GM18498 (cell line): Measurements from ENCODE around the gene CNKSR3.
A peak's percentile ranks its signal among the peaks of the same experiment; 100 is the strongest.
"Not testable (repeated sequence)": the region's sequence is repeated elsewhere in the genome, so short reads cannot be mapped to it uniquely, and the experiment has no call there.

Experiments
- ATAC-seq: cut with Tn5 transposase; IDR thresholded peaks from one replicate; pipeline ENCODE4 v1.9.1; 2021; ENCODE audit warnings: mild to moderate bottlenecking, moderate library complexity; ENCODE audit not compliant: unreplicated experiment

CNKSR3 gene

GRCh38 chr6:154510144-154510905 is at the start of gene CNKSR3:
TSS of gene CNKSR3 (minus strand) at chr6:154510685. CDS start at chr6:154510114, 571 bp downstream.
- ATAC-seq, result peak; percentile 84

GRCh38 chr6:154558984-154559383 is 48.5 kb upstream of the CNKSR3 start:
- no peak for ATAC-seq

GRCh38 chr6:154558513-154558912 is 48.0 kb upstream of the CNKSR3 start:
- no peak for ATAC-seq

GRCh38 chr6:154555073-154555677 is 44.7 kb upstream of the CNKSR3 start:
- ATAC-seq, result no peak

- ATAC-seq, result no peak
Measured at GRCh38 chr6:154554491-154554890, 44.0 kb upstream of the CNKSR3 start.

DNA sequence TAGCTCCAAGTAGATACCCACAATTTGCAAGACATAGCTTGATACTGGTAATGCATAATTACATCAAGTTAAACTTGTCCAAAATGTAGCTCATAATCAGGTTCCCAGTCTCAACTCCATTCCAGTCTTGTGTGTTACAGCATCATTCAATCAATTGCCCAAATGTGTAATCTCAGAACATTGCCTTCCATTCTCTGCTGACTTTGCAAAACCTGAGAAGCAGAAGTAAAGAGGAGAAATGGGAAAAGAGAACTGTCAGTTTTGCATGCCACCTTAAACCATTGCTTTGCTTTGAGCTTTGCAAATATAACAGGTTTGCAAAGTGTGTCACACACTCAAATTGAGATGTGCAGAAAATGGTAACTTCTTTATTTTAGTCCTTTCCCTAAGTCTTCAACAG is 40.3 kb upstream of the CNKSR3 start:
- no peak for ATAC-seq

DNA sequence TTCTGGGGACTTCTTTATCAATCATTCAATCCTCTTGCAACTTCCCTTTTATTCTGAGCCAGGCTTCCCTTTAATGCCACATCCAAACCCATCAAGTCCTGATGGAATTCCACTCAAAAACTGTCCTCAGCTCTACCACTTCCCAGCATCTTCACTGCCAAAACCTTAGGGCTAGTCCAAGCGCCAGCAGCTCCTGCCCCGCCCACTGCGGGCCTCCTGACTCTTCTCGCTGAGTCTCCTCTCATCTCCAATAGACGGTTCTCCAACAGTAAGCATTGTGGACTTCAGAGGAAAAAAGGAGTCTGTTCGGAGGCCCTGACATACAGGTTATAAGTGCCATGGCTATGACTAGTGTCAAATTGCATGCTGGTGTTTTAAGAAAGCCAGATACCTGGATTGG is 38.7 kb upstream of the CNKSR3 start:
- ATAC-seq, result no peak

- no peak for ATAC-seq
Measured at GRCh38 chr6:154548130-154548830, 37.8 kb upstream of the CNKSR3 start.

DNA sequence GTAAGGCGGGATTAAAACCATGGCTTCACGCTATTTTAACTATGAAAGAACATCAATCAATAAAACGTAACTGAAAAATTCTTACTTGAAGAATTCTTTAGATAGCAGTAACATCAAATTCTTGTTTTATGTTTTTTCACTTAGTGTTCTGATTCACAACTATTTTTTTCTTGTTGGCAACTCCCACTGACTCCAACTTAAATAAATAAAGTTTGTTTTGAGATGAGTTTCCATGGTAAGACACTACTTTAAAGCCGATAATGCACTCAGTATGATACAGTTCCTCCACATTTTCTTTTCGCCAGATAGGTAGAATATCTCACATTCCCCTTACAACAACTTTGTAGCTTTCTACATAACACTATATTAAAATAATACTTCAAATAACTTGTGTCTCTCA is 33.1 kb upstream of the CNKSR3 start:
- no peak for ATAC-seq

- ATAC-seq, result no peak
Measured at GRCh38 chr6:154542747-154543146, 32.3 kb upstream of the CNKSR3 start.

GRCh38 chr6:154541837-154542236 is 31.4 kb upstream of the CNKSR3 start:
- ATAC-seq, result not testable (repeated sequence)

- no peak for ATAC-seq
Measured at GRCh38 chr6:154539593-154540269, 29.2 kb upstream of the CNKSR3 start.

DNA sequence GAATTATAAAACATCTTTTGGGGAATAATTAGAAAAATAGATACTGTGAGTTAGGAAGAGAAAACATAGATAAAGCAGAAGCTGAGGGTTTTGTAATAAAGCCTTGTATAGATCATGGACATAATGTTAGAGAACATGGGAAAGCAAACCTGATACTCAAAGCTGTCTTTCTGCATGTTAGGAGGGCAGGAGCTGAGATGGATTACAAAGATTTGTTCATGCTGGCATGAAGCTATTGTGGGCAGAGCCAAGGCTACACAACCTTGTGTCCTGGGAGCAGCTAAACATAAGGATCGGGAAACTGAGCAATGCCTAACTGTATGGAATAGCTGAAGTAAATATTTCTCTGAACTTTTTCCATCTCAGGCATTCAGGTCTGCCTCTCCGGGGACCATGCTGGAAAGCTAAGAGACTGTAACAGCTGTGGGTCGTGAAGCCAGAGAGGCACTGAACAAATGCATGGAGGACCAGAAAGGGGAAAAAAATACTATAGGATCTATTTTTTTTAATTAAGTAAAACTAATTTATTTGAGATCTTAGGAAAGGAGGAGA is 28.2 kb upstream of the CNKSR3 start:
- no peak for ATAC-seq

GRCh38 chr6:154537511-154538325 is 27.2 kb upstream of the CNKSR3 start:
- ATAC-seq, result no peak

DNA sequence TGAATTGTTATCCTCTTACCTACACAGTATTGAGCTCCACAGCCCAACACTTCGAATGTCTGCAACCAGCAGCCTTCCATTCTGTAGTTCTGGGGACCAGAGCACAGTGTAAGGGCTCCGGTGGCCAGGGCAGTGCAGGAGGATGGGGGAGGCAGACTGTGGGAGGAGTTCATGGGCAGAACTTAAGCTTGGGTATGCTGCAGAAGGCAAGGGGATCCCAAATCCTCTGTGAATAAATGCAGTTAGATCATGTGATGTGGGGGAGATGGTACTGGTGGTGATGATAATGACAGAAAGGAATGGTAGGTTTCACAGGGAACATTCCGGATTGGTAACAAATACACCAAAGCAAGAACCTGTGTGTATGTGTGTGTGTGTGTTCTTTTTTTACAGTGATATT is 26.5 kb upstream of the CNKSR3 start:
- ATAC-seq, result no peak

DNA sequence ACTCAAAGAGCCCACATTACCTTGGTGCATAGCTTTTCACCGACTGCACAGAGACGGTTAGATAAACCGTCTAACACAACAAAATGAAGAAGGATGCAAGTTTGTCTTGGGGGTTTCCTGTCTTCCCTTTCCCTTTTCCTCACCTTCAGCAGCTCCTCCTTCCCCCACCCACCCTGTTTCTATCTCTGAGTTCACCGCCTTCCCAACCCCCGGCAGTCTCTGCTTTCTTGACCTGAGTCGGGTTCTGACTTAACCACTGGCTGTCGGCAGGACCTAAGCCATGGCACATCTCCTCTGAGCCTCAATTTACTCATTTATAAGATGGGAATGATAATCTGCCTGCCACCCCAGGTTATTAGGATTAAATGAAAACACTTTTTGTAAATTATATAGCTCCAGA is 25.8 kb upstream of the CNKSR3 start:
- ATAC-seq, result no peak

DNA sequence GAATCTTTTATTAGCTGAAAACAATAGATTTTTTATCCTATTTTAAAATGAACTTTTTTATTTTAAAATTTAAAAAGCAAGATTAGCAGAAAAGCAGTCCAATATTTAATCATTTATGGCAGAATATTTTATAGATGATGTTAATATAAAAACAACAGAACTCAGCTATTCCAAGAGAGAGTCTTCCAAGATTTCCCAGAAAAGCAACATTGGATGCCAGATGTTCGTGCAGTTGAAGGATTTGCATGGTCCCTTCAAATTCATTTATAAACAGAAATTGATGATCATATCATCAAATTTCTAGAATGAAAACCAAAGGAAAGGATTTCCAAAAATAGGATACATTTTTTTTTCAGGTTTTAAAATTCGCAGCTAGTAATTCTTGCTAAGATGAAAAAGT is 25.4 kb upstream of the CNKSR3 start:
- ATAC-seq, result no peak

- ATAC-seq, result no peak
Measured at GRCh38 chr6:154535147-154535546, 24.7 kb upstream of the CNKSR3 start.

DNA sequence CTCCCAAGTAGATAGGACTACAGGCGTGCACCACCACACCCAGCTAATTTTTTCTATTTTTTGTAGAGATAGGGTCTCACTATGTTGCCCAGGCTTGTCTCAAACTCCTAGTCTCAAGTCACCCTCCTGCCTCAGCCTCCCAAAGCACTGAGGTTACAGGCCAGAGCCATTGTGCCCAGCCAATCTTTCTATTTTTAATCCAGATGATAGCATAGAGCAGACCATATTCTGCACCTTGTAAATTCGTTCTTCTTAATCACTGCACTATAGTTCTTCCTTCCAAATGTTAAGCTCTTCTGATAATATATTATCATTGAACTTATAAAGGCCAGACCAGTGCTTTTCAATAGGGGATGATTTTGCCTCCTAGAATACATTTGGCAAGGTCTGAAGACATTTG is 24.0 kb upstream of the CNKSR3 start:
- no peak for ATAC-seq

GRCh38 chr6:154532426-154532825 is 21.9 kb upstream of the CNKSR3 start:
- no peak for ATAC-seq
